GM18508 (cell line): ENCODE data around the gene C14orf132.
"Not testable (repeated sequence)": the region's sequence is repeated elsewhere in the genome, so short reads cannot be mapped to it uniquely, and the experiment has no call there.

Experiments
- ATAC-seq: cut with Tn5 transposase; IDR thresholded peaks from one replicate; pipeline ENCODE4 v1.9.1; 2021; ENCODE audit warnings: moderate number of reproducible peaks; ENCODE audit not compliant: insufficient read depth, unreplicated experiment

Gene C14orf132

DNA sequence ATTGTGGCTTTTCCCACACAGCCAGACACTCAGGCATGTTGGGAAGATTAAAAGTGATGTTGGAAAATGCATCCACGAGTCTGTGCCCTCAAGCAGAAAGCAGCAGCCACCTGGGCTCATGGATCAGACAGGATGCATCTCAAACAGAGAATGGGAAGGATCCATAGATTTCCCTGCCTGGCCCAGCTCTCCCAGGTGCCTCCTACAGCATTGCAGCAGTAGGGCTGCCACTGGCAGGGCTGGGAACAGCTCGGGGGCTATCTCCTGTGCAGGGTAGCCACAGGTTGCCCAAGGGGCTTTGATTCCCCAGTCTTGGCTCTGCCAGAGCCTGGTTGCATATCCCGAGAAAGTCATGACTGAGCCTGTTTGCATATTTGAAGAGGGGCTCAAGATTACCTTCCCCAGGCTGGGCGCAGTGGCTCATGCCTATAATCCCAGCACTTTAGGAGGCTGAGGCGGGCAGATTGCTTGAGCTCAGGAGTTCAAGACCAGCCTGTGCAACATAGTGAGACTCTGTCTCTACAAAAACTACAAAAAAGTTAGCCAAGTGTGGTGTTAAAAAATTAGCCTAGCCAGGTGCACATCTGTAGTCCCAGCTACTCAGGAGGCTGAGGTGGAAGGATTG, 19.5 kb downstream of the C14orf132 start:
- ATAC-seq = no peak

DNA sequence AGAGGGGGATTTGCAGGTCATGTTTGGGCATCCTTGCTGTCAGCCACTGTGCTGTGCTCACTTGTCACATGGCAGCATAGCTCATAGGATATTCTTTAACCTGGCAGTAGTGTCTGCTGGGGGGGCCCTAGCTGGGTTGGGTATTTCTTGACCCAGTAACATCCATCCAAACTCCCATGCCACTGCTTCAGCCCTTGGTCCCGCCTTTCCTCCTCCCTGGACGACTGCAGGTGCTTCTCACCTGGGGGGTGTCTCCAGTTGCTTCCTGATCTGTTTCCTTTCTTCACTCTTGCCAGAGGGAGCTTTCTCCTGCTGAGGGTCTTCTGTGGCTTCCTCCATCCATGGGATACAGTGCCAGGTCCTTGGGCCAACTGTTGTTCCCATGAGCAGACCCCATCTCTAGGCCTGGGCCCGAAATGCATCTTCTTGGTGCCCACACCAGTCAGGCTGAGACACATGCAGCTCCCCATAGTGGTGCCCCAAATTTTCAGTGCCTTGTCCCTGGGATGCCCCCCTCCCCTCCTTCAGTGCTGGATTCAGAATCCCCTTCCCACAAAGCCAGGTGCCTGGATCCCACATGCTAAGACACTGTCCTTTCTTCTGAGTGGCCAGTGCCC, 20.5 kb downstream of the C14orf132 start:
- ATAC-seq = no peak

DNA sequence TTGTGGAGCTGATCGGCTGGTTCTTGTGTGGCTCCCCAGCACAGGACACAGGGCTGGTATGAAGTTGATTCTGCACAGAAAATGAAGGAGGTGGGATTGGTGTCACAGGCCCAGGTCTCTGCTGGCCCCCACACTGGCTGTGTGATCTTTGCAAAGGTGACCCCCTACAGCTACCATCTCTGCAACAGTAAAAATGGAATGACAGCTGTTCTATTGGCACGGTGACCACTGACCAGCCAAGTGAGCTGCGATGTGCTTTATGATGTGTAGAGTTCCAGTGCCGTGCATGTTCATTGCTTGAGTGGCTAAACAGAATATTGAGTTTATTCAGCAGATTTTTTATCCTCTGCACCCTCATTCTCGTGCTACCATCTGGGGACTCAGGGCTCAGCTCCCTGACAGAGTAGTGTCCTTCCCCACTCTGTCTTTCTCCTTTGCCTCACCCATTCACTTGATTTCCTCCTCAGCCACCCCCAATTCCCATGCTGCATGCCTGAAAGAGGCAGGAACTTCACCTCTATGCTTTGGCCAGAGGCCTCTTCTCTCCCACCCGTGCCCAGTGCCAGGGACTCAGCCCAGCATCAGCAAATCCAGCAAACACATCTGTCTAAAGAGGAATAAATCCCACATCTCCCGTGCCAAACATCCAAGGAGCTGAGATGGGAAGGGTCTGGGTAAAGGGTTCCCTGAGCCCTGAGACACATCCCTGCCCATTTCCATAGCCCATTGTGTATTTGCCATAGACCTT, 21.2 kb downstream of the C14orf132 start:
- no peak for ATAC-seq

DNA sequence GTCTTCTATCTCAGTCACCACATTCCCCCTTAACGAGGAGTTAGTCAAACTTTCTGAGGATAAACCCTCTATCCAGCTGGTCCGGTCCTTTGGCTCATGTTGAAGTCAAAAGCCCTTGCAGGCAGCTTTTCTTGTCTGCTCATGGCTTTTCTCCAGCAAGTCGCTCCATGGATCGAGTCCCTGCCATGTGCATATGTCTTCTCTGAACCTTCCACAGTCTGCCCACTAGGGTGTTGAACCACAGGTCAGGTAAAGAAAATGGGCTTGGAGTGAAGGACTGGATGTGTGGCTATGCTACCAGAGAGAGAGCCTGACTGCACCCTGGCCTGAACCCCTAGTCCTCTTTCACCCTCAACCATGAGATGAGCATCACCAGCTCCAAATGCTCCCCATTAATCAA, 22.8 kb downstream of the C14orf132 start:
- ATAC-seq = no peak

DNA sequence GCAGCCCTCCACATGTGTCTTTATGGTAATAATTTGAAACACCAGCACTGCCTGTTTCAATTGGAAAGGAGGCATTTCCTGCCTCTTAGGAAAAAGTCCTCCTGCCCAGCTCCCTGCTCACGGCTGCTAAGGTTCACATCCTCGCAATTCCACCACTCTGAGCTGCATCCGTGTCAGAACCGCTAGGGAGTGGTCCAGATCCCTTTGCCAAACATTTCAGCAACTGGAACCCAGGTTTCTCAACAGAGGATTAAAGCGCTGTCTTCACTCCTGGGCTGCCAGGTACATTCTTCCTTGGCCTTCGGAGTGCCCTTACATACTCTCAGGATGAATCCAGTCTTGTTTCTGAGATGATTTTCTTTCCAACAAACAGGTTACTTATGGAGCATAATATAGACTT, 23.3 kb downstream of the C14orf132 start:
- ATAC-seq = no peak

DNA sequence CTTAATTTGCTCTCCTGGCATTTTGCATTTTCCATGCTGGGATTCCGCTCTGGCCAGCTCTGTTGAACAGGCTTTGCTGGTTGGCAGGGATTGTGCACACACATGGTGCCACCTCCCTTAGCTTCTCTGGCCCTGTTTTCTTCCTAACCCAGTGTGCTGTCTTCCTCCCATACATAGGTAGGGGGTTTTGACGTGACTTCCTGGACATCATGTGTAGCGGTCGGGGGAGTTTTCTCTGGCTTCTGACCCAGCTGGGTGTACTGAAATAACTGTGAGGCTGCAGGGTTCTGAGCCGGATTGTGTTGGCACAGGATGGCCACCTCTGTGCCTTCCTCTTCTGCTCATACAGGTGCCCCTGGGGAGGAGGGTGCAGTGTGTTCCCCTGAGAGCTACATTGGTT, 25.7 kb downstream of the C14orf132 start:
- ATAC-seq = no peak

DNA sequence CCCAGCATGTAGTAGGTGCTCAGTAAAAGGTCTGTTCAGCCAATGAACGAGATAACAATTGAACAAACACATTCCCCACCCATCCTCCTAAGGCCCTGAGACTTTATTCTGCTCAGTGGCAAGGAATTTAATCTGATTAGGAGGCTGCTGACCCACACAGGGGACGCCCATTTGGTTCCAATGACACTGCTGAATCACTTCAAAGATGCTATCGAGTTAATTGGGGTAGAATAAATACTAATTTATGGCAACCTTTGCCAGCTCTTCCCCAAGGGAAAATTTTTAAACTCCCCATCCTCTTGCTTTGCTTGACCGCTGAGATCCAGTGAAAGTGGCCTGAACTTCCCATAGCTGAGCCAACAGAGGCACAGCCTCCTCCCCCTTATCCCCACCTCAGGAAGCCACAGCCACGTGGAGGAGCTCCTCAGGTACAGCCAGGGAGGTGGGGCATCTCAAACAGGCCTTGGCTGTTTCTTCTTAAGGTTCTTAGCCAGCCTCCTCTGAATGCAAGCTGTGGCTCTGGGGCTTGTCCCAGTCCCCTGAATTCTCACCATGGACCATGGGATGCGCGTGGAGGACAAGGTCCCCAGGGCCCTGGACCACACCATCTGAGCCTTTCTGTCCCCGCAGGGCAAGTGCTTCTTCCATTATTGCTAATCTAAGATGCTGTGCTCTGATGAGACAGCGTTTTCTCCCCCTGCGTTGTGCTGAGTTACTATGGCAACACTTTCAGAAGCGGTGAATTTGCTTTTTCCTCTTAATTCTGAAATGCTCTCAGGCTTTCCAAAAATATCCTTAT, 26.7 kb downstream of the C14orf132 start:
- no peak for ATAC-seq

DNA sequence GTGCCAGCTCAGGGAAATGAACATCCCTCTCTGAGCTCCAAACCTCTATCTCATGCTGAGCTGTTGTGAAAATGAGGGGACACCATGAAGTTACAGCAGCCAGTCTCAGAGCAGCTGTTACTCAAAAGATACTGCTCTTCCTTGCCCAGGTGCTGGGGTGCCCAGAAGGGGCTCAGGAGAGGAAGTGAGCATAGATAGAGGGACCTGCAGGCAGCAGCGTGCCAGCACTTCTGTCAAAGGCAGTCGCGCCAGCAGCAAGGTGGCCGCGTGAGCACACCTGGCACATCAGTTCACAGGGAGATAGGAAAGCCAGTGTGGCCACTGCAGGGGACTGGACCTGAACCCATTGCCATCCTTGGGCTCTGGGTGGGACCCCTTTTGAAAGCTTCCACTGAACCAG, 27.8 kb downstream of the C14orf132 start:
- ATAC-seq = no peak

DNA sequence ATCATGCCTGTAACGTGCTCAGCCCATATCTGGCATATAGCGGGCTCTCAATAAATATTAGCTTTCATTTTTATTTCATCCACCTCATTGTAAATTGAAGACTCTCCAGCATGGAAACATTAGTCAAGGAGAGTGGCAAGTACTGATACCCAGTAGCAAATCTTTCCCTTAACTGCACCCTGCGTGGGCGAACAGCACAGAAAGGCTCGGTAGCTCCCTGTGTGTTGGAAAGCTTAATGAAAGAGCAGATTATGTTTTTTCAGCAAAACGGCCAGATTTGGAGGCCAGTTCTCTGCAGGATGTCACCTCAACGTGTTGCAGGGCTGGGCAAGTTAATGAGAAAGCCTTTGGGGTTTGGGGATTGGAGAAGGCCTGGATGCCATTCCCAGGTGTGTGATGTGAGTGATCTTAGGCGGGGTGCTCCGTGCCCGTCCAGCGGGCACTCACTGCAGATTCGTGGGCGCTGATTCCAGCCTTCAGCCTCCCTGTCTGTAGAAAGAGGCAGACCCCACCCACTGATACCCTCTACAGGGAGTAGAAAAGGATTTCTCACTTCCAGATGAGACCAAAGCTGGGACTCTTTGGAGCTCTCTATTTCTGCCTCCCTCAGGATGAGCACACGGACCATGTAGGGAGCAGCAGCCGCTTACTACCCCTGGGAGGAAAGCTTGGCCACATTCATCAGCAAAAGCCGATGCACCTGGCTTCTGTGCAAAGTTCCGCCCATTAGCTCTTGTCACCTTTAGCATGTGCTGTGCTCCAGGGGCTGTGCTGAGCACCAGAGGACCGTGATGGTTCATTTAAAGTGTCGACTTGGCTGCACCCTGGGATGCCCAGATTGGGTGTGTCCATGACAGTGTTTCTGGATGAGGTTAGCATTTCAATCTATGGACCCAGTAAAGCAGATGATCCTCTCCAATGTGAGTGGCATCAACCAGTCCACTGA, 29.1 kb downstream of the C14orf132 start:
- no peak for ATAC-seq

DNA sequence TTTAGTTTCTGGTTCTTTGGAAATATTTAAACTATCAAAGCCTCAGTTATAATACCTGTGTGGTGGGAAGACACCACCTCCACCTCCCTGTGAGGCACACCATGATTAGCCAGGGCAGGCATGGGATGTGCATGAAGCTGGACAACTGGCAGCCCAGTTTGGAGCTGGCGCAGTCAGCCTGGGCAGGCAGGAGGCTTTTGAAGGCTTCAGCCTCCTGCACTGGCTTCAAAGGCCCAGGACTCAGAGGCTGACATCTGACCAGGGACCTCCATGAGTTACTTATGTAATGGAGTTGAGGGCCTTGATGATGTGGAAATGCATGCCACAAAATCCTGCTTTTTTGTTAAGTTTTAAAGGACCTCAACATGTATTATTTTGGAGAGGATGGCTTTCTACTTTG, 30.3 kb downstream of the C14orf132 start:
- no peak for ATAC-seq

DNA sequence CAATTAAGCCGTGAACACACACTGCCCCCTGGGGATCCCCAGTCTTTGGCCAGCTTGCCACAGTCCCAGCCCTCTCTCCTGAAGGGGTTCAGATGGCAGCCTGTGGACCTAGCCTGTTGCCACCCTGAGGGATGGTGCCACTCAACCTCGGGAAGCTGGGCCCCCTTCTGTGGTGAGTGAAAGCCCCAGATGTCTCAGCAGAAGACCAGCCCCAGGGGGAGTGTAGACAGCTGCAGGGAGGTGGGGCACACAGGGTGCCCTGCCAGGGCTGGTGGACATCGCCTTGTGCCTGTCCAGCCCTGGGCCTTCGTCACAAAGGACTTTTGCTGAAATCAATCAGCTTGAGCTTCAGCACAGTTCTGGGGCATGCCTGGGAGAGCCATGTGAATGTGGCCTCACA, 32.4 kb downstream of the C14orf132 start:
- ATAC-seq = no peak

DNA sequence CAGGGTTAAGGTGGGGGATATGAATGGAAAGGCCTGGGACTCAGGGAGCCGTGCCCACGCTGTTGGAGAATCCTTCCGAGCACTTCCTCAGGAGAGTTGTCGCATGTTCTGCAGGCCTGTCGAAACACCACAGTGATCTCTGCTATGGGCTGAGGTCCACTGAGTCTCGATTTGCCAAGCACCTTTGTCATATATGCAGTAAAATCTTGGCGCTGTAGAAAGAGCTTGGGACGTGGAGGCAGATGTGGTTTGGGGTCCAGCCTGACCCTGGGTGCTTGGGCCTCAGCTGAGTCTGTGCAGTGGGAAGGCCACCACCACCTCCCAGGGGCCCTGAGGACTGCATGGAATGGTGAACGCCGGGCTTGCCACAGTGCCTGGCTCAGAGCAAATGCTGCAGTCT, 32.9 kb downstream of the C14orf132 start:
- no peak for ATAC-seq

DNA sequence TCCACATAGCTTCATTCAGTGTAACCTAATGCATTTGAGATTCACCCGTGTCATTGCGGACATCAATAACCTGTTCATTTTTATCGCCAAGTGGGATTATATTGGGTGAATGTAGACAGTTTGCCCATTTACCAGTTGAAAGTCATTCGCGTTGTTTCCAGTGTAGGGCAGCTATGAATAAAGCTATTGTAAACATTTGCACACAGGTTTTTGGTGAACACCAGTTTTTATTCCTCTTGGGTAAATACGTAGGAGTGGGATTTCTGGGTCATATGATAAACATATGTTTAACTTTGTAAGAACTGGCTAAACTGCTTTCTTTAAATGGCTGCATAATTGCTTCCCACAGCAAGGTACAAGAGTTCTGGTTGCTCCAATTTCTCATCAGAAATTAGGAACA, 33.6 kb downstream of the C14orf132 start:
- ATAC-seq = no peak

DNA sequence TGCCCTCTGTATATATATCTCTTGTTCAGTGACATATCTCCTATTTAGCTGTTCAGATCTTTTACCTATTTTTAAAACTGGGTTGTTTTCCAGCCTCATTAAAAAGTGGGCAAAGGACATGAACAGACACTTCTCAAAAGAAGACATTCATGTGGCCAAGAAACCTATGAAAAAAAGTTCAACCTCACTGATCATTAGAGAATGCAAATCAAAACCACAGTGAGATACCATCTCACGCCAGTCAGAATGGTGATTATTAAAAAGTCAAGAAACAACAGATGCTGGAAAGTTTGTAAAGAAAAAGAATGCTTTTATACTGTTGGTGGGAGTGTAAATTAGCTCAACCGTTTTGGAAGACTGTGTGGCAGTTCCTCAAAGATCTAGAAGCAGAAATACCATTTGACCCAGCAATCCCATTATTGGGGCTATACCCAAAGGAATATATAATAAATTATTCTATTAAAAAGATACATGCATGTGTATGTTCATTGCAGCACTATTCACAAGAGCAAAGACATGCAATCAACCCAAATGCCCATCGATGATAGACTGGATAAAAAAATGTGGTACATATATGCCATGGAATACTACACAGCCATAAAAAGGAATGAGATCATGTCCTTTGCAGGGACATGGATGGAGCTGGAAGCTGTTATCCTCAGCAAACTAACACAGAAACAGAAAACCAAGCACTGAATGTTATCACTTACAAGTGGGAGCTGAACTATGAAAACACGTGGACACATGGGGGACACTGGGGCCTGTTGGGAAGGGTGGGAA, 34.3 kb downstream of the C14orf132 start:
- not testable (repeated sequence) for ATAC-seq

DNA sequence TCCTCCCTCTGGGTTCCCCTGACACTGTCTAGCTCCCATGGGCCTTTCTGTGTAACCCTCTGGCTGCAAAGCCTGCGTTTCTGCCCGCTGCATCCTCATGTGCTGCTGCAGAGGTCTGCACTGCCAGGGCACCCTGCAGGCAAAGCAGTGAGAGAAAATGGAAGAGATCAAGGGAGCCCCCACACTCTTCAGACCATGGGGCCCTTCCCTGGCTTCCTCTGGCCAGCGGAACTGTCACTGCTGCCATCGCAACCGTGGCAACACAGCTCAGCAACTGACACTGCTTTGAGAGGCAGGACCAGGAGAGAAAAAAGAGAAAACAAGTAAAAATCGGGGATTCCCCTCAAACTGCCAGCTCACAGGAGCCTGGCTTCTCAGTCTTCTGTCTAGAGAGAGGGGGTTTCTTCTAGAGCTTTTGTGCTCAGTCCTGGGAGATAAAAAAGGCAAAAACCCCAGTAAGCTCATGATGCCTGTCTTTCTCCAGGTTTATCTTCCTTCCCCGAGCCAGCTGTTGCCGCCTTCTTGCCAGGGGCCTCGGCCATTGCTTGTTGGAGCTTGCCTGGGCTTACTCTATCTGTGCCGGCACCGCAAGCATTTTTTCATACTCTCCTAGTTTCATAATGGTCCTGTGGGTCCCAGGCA, 38.9 kb downstream of the C14orf132 start:
- no peak for ATAC-seq

DNA sequence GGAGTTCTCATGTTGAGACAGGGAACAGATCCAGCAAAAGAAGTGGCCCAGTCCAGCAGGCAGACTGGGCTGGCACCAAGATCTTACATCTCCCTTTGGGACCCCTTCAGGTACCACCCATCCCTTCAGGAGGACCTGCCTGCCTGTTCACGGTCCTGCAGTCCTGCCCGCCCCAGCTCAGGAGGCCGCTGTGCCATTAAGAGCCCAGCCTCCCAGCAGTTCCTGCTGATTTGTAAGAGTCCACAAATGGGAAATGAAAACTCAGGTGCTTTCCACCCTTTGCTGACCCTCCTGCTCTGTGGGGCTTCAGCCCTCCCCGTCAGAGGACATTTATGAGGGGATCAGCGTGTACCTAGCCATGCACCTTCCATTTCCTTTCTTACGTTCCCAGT, 39.5 kb downstream of the C14orf132 start:
- ATAC-seq = no peak

DNA sequence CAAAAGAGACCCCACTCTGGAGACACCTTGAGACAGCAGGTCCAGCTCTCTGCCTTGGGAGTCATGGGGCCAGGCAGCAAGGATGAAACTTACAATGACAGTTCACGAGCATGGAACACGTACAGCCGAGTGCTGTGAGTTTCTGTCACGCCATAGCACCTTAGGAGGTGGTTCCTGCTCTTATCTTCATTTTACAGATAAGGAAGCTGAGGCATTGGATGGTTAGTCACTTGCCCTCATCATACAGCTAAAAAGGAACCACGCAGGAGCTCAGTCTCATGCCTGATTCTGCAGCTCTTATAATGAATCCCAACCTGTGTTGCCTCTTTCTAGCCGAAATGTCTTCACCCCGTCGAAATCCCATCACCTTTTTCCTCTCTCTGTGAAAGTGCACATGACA, 39.9 kb downstream of the C14orf132 start:
- no peak for ATAC-seq

DNA sequence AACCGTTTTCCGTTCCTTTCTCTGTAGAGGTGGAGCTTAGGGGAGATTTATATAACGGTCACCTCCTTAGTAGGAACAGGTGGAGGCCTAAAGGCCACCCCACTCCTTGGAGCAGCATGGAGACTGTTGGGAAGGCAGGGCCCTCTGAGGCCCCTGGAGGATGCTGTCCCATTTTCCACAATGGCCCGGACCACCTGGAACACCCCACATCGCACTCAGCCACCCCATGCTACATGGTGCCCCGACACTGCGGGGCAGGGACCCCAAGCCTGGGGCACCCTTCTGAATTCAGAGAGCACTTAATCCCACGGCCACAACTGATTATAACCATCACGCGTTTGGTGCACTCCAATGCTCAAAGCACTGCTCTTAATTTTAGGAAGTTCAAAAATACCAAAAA, 41.4 kb downstream of the C14orf132 start:
- ATAC-seq = no peak

DNA sequence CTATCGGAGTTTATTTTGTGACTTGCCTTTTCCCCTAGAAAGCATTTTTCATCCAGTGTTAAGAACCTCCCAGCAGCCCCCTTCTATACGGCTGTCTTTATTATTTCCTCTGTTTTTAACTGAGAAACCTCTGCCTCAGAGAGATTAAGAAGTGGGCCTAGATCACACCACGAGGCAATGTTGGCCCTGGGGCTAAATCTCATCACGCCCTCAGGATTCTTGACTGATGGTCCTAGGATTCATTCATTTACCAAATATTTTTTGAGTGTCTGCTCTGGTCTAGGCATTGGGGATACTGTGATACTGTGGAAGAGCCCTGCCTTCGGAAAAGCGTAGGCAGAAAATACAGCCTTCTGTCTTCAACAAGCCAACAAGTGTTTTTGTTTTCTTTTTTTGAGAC, 42.1 kb downstream of the C14orf132 start:
- no peak for ATAC-seq
